H9 (cell line): ENCODE measurements around the gene TUFT1. TPM values are rescaled to one million over a fixed set of nuclear protein-coding genes. Genes with fewer than 3 reads are reported as not detected.

Experiments used
- DNase-seq: peaks from one replicate; pipeline ENCODE4 v3.0.0-alpha.2; 2017
- H2AFZ ChIP-seq: one replicate; pipeline ENCODE4 v1.6.1; 2013; ENCODE audit warnings: mild to moderate bottlenecking, low read length, control low read depth, moderate library complexity
- H2AK5ac ChIP-seq: 2 replicates; pipeline ENCODE4 v1.6.1; 2013; ENCODE audit warnings: low read length, control low read depth, mixed read lengths; ENCODE audit not compliant: insufficient read length
- H2BK120ac ChIP-seq: one replicate; pipeline ENCODE4 v1.6.1; 2013; ENCODE audit warnings: low read depth, mild to moderate bottlenecking, low read length, control low read depth, inconsistent platforms; ENCODE audit not compliant: poor library complexity, severe bottlenecking
- H2BK12ac ChIP-seq: 2 replicates; pipeline ENCODE4 v1.6.1; 2013; ENCODE audit warnings: low read length, control low read depth, mixed read lengths, low read depth; ENCODE audit not compliant: insufficient read length
- H2BK15ac ChIP-seq: 2 replicates; pipeline ENCODE4 v1.6.1; 2013; ENCODE audit warnings: low read depth, low read length, control low read depth
- H2BK20ac ChIP-seq: one replicate; pipeline ENCODE4 v1.6.1; 2013; ENCODE audit warnings: low read depth, mild to moderate bottlenecking, low read length, control low read depth, inconsistent platforms; ENCODE audit not compliant: poor library complexity, severe bottlenecking
- H2BK5ac ChIP-seq: 2 replicates; pipeline ENCODE4 v1.6.1; 2013; ENCODE audit warnings: low read length, control low read depth, mixed read lengths; ENCODE audit not compliant: insufficient read length
- H3K14ac ChIP-seq: 2 replicates; pipeline ENCODE4 v1.6.1; 2013; ENCODE audit warnings: low read length, control low read depth; ENCODE audit not compliant: insufficient read depth
- H3K18ac ChIP-seq: 2 replicates; pipeline ENCODE4 v1.6.1; 2013; ENCODE audit warnings: low read depth, mild to moderate bottlenecking, mixed read lengths, low read length, control low read depth; ENCODE audit not compliant: insufficient read length
- H3K23ac ChIP-seq: 2 replicates; pipeline ENCODE4 v1.6.1; 2013; ENCODE audit warnings: low read length, control low read depth, mixed read lengths, low read depth; ENCODE audit not compliant: insufficient read length
- H3K23me2 ChIP-seq: 2 replicates; pipeline ENCODE4 v1.6.1; 2013; ENCODE audit warnings: low read depth, mild to moderate bottlenecking, mixed read lengths, low read length, control low read depth; ENCODE audit not compliant: insufficient read length, poor library complexity, severe bottlenecking
- H3K27ac ChIP-seq: 2 replicates; pipeline ENCODE4 v1.5.1; 2013; ENCODE audit warnings: low read length, control low read depth, mixed read lengths, low read depth; ENCODE audit not compliant: insufficient read length
- H3K27me3 ChIP-seq: 2 replicates; pipeline ENCODE4 v1.6.1; 2013; ENCODE audit warnings: low read length, control low read depth, inconsistent platforms; ENCODE audit not compliant: insufficient read depth
- H3K4ac ChIP-seq: 2 replicates; pipeline ENCODE4 v1.6.1; 2013; ENCODE audit warnings: low read depth, mild to moderate bottlenecking, control low read depth, inconsistent platforms, low read length, moderate library complexity
- H3K4me1 ChIP-seq: 2 replicates; pipeline ENCODE4 v1.6.1; 2013; ENCODE audit warnings: low read length, control low read depth, inconsistent platforms; ENCODE audit not compliant: insufficient read depth
- H3K4me2 ChIP-seq: 2 replicates; pipeline ENCODE4 v1.6.1; 2013; ENCODE audit warnings: low read length, control low read depth, mixed read lengths; ENCODE audit not compliant: insufficient read length, insufficient read depth
- H3K56ac ChIP-seq: 2 replicates; pipeline ENCODE4 v1.6.1; 2013; ENCODE audit warnings: low read depth, mild to moderate bottlenecking, mixed read lengths, low read length, control low read depth; ENCODE audit not compliant: insufficient read length
- H3K79me1 ChIP-seq: 2 replicates; pipeline ENCODE4 v1.6.1; 2013; ENCODE audit warnings: low read depth, mild to moderate bottlenecking, moderate library complexity, low read length, control low read depth, inconsistent platforms; ENCODE audit not compliant: insufficient read depth, poor library complexity, severe bottlenecking
- H3K79me2 ChIP-seq: 2 replicates; pipeline ENCODE4 v1.6.1; 2013; ENCODE audit warnings: low read length, control low read depth, inconsistent platforms; ENCODE audit not compliant: insufficient read depth
- H3K9ac ChIP-seq: 2 replicates; pipeline ENCODE4 v1.6.1; 2013; ENCODE audit warnings: low read length, control low read depth, mixed read lengths; ENCODE audit not compliant: insufficient read length; ENCODE audit errors: extremely low read depth
- H3K9me3 ChIP-seq: one replicate; pipeline ENCODE4 v1.6.1; 2013; ENCODE audit warnings: low read depth, low read length, inconsistent platforms; ENCODE audit not compliant: control insufficient read depth
- H3T11ph ChIP-seq: one replicate; pipeline ENCODE4 v1.6.1; 2013; ENCODE audit warnings: mild to moderate bottlenecking, low read length, control low read depth, inconsistent platforms
- H4K20me1 ChIP-seq: one replicate; pipeline ENCODE4 v1.6.1; 2013; ENCODE audit not compliant: control insufficient read depth, insufficient read length, insufficient read depth
- H4K5ac ChIP-seq: 2 replicates; pipeline ENCODE4 v1.6.1; 2013; ENCODE audit warnings: low read depth, mild to moderate bottlenecking, mixed read lengths, low read length, control low read depth; ENCODE audit not compliant: insufficient read length
- H4K8ac ChIP-seq: replicated peaks from 2 replicates; pipeline ENCODE4 v1.6.1; 2013; ENCODE audit warnings: low read length, control low read depth, mixed read lengths, low read depth; ENCODE audit not compliant: insufficient read length
- H4K91ac ChIP-seq: 2 replicates; pipeline ENCODE4 v1.6.1; 2013; ENCODE audit warnings: low read depth, mild to moderate bottlenecking, moderate library complexity, mixed read lengths, low read length, control low read depth; ENCODE audit not compliant: insufficient read length
- H3K27ac Mint-ChIP-seq, 3 experiments: 2 replicates in 2 of 3; 3 replicates in 1 of 3; pipeline ENCODE4 v1.8.0; 2020 to 2021; ENCODE audit warnings: mixed read lengths in 3 of 3, mild to moderate bottlenecking in 1 of 3, moderate library complexity in 1 of 3
- H3K27me3 Mint-ChIP-seq: 2 replicates; pipeline ENCODE4 v1.8.0; 2021; ENCODE audit warnings: low read depth, mild to moderate bottlenecking, moderate library complexity, mixed read lengths
- H3K36me3 Mint-ChIP-seq, 3 experiments: 2 replicates in 2 of 3; 3 replicates in 1 of 3; pipeline ENCODE4 v1.8.0; 2020 to 2021; ENCODE audit warnings: low read depth in 3 of 3, mixed read lengths in 3 of 3; ENCODE audit not compliant: insufficient read depth in 1 of 3
- H3K4me1 Mint-ChIP-seq, 2 experiments: 2 replicates each; pipeline ENCODE4 v1.8.0; 2020; ENCODE audit warnings: mixed read lengths in 2 of 2
- H3K4me3 Mint-ChIP-seq, 2 experiments: 2 replicates in 1 of 2; 3 replicates in 1 of 2; pipeline ENCODE4 v1.8.0; 2020 to 2021; ENCODE audit warnings: mild to moderate bottlenecking in 2 of 2, mixed read lengths in 2 of 2, moderate library complexity in 1 of 2
- H3K9me3 Mint-ChIP-seq, 2 experiments: 2 replicates in 1 of 2; 3 replicates in 1 of 2; pipeline ENCODE4 v1.8.0; 2020; ENCODE audit warnings: mild to moderate bottlenecking in 2 of 2, mixed read lengths in 2 of 2, moderate library complexity in 1 of 2
- CTCF ChIP-seq: fragments of 200-600 bp; sonication (generic); conservative IDR thresholded peaks from 3 replicates; pipeline ENCODE4 v1.8.0; 2021; ENCODE audit warnings: antibody characterized with exemption, mild to moderate bottlenecking
- WGBS: extraction: QIAGEN DNeasy Blood & Tissue Kit; methylation state at CpG from one replicate; pipeline ENCODE4 v1.1.7; 2013; ENCODE audit warnings: missing lambda C conversion rate, low lambda C conversion rate, mixed read lengths; ENCODE audit not compliant: insufficient read length; ENCODE audit errors: extremely low coverage; 5-methylcytosine and 5-hydroxymethylcytosine counted together
- total RNA-seq: library from RNA; stranded (reverse); gene quantifications from 2 replicates; pipeline ENCODE4 v1.2.1, GENCODE V29; 2021

Gene TUFT1
- total RNA-seq, 1 experiment from 2014 or later = 6.2 TPM

GRCh38 chr1:151499930-151500329 is 40.2 kb upstream of the TUFT1 start:
- H3K4me1 ChIP-seq = no peaks in the 10 kb centered on the region
- H3K27ac ChIP-seq = no peak overlapping the region
- H3T11ph ChIP-seq = no peak overlapping the region
- H3K56ac ChIP-seq = no peak overlapping the region
- H3K79me2 ChIP-seq = no peaks in the 10 kb centered on the region
- no peak overlapping the region for H3K14ac ChIP-seq
- no peak overlapping the region for H2BK20ac ChIP-seq
- H3K18ac ChIP-seq = no peak overlapping the region
- H2BK12ac ChIP-seq = no peak overlapping the region
- no peak overlapping the region for H3K4me2 ChIP-seq
- H3K79me1 ChIP-seq = no peaks in the 10 kb centered on the region
- H3K27me3 Mint-ChIP-seq = peaks cover 3% of the 10 kb centered on the region; the same call in 1 of the 2 replicates
- no peak overlapping the region for H2BK5ac ChIP-seq
- no peaks in the 10 kb centered on the region for H3K9me3 ChIP-seq
- no peak overlapping the region for H2AFZ ChIP-seq
- H4K20me1 ChIP-seq = no peaks in the 10 kb centered on the region
- H3K23ac ChIP-seq = no peak overlapping the region
- no CpG with 5 or more reads among the region's 1 CpG for WGBS
- H3K4ac ChIP-seq = no peak overlapping the region
- H3K23me2 ChIP-seq = no peaks in the 10 kb centered on the region
- H4K8ac ChIP-seq = no peak overlapping the region
- H3K4me1 Mint-ChIP-seq = peaks cover 2 to 7% of the 10 kb centered on the region in 2 experiments; a peak in 3 of 4 replicates
- H2AK5ac ChIP-seq = no peak overlapping the region
- no peak overlapping the region for H4K91ac ChIP-seq
- no peaks in the 10 kb centered on the region for H3K36me3 Mint-ChIP-seq
- H2BK120ac ChIP-seq = no peak overlapping the region
- H3K4me3 Mint-ChIP-seq = no peak overlapping the region
- TF ChIP-seq CTCF = no peak
- no peaks in the 10 kb centered on the region for H3K9me3 Mint-ChIP-seq
- H4K5ac ChIP-seq = no peak overlapping the region
- H2BK15ac ChIP-seq = no peak overlapping the region
- DNase-seq = no peak
- no peaks in the 10 kb centered on the region for H3K27me3 ChIP-seq
- H3K27ac Mint-ChIP-seq = peak overlapping the region in 1 of 3 experiments; percentile 37; a peak in 1 of 7 replicates
- no peak overlapping the region for H3K9ac ChIP-seq
